Measurements from ENCODE around the gene ACP6.

ACP6 gene

GRCh38 chr1:147608596-147608995 lies 61.7 kb downstream of the ACP6 start:
- no peak for ATAC-seq
- no peak for TF ChIP-seq TSHZ2 (CRISPR knock-in tag; IDR thresholded peaks at IDR 0.05)
- TF ChIP-seq PATZ1 (CRISPR knock-in tag; IDR thresholded peaks at IDR 0.05; ENCODE audit: borderline replicate concordance): no peak
- no peak for TF ChIP-seq SNAI2 (CRISPR knock-in tag; IDR thresholded peaks at IDR 0.05)
- no peak for TF ChIP-seq ESRRG (CRISPR knock-in tag; IDR thresholded peaks at IDR 0.05)
- no peak for TF ChIP-seq ISL1 (CRISPR knock-in tag; IDR thresholded peaks at IDR 0.05)
- TF ChIP-seq BACH2 (CRISPR knock-in tag; IDR thresholded peaks at IDR 0.05; ENCODE audit: borderline replicate concordance): no peak

GRCh38 chr1:147605591-147605990 lies 64.7 kb downstream of the ACP6 start:
- TF ChIP-seq ZFP3 (CRISPR knock-in tag; IDR thresholded peaks at IDR 0.05): no peak
- no peak for TF ChIP-seq TOX (CRISPR knock-in tag; IDR thresholded peaks at IDR 0.05; ENCODE audit: borderline replicate concordance)
- TF ChIP-seq SNAI2 (CRISPR knock-in tag; IDR thresholded peaks at IDR 0.05): no peak
- TF ChIP-seq OSR1 (CRISPR knock-in tag; IDR thresholded peaks at IDR 0.05): no peak
- TF ChIP-seq ARNTL (CRISPR knock-in tag; IDR thresholded peaks at IDR 0.05; ENCODE audit: borderline replicate concordance, low read depth): no peak
- TF ChIP-seq PPARA (CRISPR knock-in tag; IDR thresholded peaks at IDR 0.05; ENCODE audit: borderline replicate concordance): no peak
- no peak for TF ChIP-seq POU6F1 (CRISPR knock-in tag; IDR thresholded peaks at IDR 0.05; ENCODE audit: borderline replicate concordance, low read depth)
- TF ChIP-seq ISL1 (CRISPR knock-in tag; IDR thresholded peaks at IDR 0.05): no peak
- TF ChIP-seq ZFP30 (CRISPR knock-in tag; IDR thresholded peaks at IDR 0.05): no peak
- ATAC-seq: no peak

GRCh38 chr1:147603986-147604385 lies 66.3 kb downstream of the ACP6 start:
- no peak for ATAC-seq
- TF ChIP-seq ZNF70 (CRISPR knock-in tag; IDR thresholded peaks at IDR 0.05) (no peak), OSR1 (CRISPR knock-in tag; IDR thresholded peaks at IDR 0.05) (no peak), ZFP30 (CRISPR knock-in tag; IDR thresholded peaks at IDR 0.05) (no peak), ESRRG (CRISPR knock-in tag; IDR thresholded peaks at IDR 0.05) (no peak), TSHZ2 (CRISPR knock-in tag; IDR thresholded peaks at IDR 0.05) (no peak), BACH2 (CRISPR knock-in tag; IDR thresholded peaks at IDR 0.05; ENCODE audit: borderline replicate concordance) (no peak), PATZ1 (CRISPR knock-in tag; IDR thresholded peaks at IDR 0.05; ENCODE audit: borderline replicate concordance) (no peak), CREB5 (CRISPR knock-in tag; IDR thresholded peaks at IDR 0.05; ENCODE audit: low read depth) (no peak), TCF4 (CRISPR knock-in tag; IDR thresholded peaks at IDR 0.05; ENCODE audit: borderline replicate concordance) (no peak)

Data from SK-N-SH treated with all-trans-retinoic acid at 6 μM for 48 hours (cell line).